Measurements from ENCODE around the gene SMC1B. TPM values are rescaled to one million over a fixed set of nuclear protein-coding genes. Genes with fewer than 3 reads are reported as not detected.

The SMC1B gene
- total and polyA plus RNA-seq, 2 experiments from 2014 or later: 0.10 TPM; not detected in 1

- H3K27ac ChIP-seq (ENCODE audit: low read depth): no peak overlapping the region
- Mint-ChIP-seq H3K4me3 (no peak overlapping the region), H3K36me3 (ENCODE audit: low read depth) (peaks cover 10% of the 10 kb centered on the region), H3K4me1 (no peaks in the 10 kb centered on the region), H3K27me3 (ENCODE audit: insufficient read depth, low read depth, poor library complexity) (peaks cover 6% of the 10 kb centered on the region), H3K27ac (no peak overlapping the region), H3K9me3 (peaks cover 18% of the 10 kb centered on the region)
- H3K27me3 ChIP-seq (ENCODE audit: insufficient read depth): no peaks in the 10 kb centered on the region
- no peak for TF ChIP-seq JUNB (IDR thresholded peaks at IDR 0.05; ENCODE audit: unreplicated experiment)
- no peak for TF ChIP-seq ZNF462 (CRISPR knock-in tag; IDR thresholded peaks at IDR 0.05)
- TF ChIP-seq REST (IDR thresholded peaks at IDR 0.05; ENCODE audit: unreplicated experiment): no peak
- no peak for TF ChIP-seq NANOG (IDR thresholded peaks at IDR 0.05; ENCODE audit: borderline replicate concordance)
- no peak for TF ChIP-seq EZH2 (IDR thresholded peaks at IDR 0.05; ENCODE audit: low read depth, unreplicated experiment)
- no peak for TF ChIP-seq ZNF114 (CRISPR knock-in tag; IDR thresholded peaks at IDR 0.05)
- TF ChIP-seq CTCF (conservative IDR thresholded peaks at IDR 0.05; ENCODE audit: low read depth in 2 of 2): no peak
- no peak for TF ChIP-seq EZH2phosphoT487 (IDR thresholded peaks at IDR 0.05; ENCODE audit: unreplicated experiment)
- TF ChIP-seq ETS1 (IDR thresholded peaks at IDR 0.05): no peak
- no peak for TF ChIP-seq POLR2AphosphoS5 (IDR thresholded peaks at IDR 0.05; ENCODE audit: low read depth)
- TF ChIP-seq CREB1 (CRISPR knock-in tag; IDR thresholded peaks at IDR 0.05; ENCODE audit: low read depth): no peak
- TF ChIP-seq ZNF331 (CRISPR knock-in tag; IDR thresholded peaks at IDR 0.05; ENCODE audit: low read depth): no peak
- no peak for TF ChIP-seq STAT1 (IDR thresholded peaks at IDR 0.05; ENCODE audit: unreplicated experiment)
- DNase-seq (ENCODE audit: low spot score) (no peak), ATAC-seq (no peak)
- H4K20me1 ChIP-seq (replicated peaks; ENCODE audit: insufficient read depth): no peaks in the 10 kb centered on the region
- no peaks in the 10 kb centered on the region for H3K36me3 ChIP-seq (ENCODE audit: insufficient read depth)
- 0 out of 2 replicates have a peak, but pooled peaks cover 3% of the 10 kb centered on the region for H3K4me1 ChIP-seq (ENCODE audit: insufficient read depth)
- no peaks in the 10 kb centered on the region for H3F3A ChIP-seq (replicated peaks; ENCODE audit: low read depth)
- H3K9me2 ChIP-seq (ENCODE audit: insufficient read depth): no peaks in the 10 kb centered on the region
- H3K79me2 ChIP-seq (replicated peaks; ENCODE audit: insufficient read depth): no peaks in the 10 kb centered on the region
- no peak overlapping the region for H3K4me2 ChIP-seq
- H2AFZ ChIP-seq: no peak overlapping the region
- no peak overlapping the region for H3K4me3 ChIP-seq
These were observed 47.1 kb upstream of the SMC1B start for GRCh38 chr22:45460288-45461109.
